HG03097 (cell line): ENCODE measurements around the gene ITPRID1.
"Not testable (repeated sequence)": the region's sequence is repeated elsewhere in the genome, so short reads cannot be mapped to it uniquely, and the experiment has no call there.

Experiments
- ATAC-seq: cut with Tn5 transposase; IDR thresholded peaks from one replicate; pipeline ENCODE4 v1.9.1; 2021; ENCODE audit not compliant: unreplicated experiment, low FRiP score

Gene ITPRID1

DNA sequence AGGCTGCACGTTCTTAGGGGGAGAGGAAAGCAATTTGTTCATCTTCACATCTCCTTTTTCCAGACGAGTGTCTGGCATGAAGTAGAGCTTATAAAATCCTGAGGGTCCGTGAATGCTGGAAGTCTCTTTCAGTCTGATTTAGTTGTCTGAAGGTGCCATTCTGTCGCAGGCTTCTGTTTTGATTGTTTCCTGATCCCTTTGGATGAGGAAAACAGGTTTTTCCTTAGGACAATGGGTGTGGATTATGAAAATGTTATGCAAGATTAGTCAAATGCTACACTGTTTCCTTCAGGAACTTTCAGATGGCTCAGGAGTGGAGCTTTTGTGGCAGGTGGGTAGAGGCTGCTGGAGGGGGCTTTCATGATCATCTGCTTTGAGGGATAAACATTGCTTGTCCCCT lies at the start of gene ITPRID1:
TSS of gene ITPRID1 (plus strand) at position 301 of the 400 bp plus-strand sequence. CDS start 38,935 bp downstream, outside the sequence.
- ATAC-seq = no peak

GRCh38 chr7:31464601-31465000 lies 49.3 kb upstream of the ITPRID1 start:
- ATAC-seq = no peak

DNA sequence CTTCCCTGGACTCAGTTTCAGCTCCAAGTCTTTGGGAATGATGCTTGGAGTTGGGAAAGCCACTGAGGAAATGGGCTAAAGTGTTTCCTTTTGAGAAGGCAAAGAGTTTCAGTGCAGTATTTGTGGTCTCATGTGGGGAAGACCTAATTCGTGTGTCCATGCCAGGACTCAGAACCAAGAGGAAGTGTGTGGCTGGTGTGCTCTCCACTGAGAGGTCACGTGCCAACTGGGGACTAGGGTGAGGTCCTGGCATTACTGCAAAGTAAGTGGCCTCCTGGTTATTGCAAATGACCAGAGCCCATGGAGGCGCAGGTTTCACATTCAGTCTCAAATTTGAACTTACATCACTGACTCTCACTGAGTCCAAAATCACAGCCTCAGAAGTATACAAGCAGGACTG lies 48.6 kb upstream of the ITPRID1 start:
- no peak for ATAC-seq

DNA sequence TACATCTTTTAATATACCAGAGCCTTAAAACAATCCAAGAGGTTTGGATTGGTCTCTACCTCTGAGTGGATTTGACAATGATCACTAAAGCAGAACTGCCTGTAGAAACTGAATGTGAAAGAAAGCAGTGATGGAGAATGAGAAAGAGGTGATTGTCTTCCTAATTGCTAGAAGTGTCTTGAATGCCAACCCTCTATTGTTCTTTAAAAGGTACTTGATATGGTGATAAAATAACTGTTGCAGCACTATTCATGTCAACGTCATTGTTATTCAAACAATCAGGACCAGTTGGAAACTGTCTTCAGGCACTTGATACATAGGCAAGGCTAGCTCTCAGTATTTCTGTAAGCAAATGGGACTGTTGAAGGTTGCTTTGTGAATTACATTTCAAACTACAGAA lies 47.9 kb upstream of the ITPRID1 start:
- no peak for ATAC-seq

- not testable (repeated sequence) for ATAC-seq
These were observed 43.0 kb upstream of the ITPRID1 start for GRCh38 chr7:31470883-31471282.

- no peak for ATAC-seq
These were observed 38.5 kb upstream of the ITPRID1 start for GRCh38 chr7:31475368-31475767.

GRCh38 chr7:31476073-31476745 lies 37.7 kb upstream of the ITPRID1 start:
- ATAC-seq = no peak

DNA sequence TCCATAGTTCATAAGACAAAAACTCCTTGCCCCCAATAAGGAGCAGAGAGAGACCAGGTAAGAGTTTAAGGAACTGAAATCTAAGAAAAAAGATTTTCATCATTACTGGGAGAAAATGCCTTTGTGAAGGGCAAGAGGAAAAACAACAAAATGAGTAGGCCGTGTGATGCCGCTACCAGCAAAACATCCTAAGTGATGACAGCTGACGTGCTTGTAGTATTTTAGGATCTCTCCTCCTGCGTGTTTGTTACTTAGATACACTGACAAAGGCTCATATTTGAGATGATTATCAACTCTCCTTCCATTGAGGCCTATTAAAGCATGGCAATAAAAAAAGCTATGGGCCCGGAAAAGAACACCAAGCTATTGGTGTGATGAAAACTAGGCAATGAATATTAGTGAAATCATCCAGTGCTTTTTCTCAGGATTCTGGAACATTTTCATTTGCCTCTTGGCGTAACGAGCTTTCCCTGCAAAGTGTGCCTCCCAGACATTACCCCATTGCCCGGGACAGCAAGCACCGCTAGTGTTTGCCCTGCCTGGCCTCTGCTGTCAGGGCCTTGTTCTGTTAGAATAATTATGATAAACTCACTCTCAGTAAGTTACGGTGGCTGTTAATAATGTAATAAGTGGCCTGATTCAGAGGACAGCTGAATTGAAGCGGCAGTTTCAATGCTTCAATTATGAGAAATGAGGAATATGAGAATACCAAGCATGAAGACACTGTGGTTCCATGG lies 36.8 kb upstream of the ITPRID1 start:
- ATAC-seq = no peak

GRCh38 chr7:31478018-31478417 lies 35.9 kb upstream of the ITPRID1 start:
- ATAC-seq = no peak

- ATAC-seq = peak; percentile 59
These were observed 35.2 kb upstream of the ITPRID1 start for GRCh38 chr7:31478721-31479120.

- no peak for ATAC-seq
These were observed 26.8 kb upstream of the ITPRID1 start for GRCh38 chr7:31487071-31487470.

- ATAC-seq = no peak
These were observed 26.4 kb upstream of the ITPRID1 start for GRCh38 chr7:31487476-31487875.

DNA sequence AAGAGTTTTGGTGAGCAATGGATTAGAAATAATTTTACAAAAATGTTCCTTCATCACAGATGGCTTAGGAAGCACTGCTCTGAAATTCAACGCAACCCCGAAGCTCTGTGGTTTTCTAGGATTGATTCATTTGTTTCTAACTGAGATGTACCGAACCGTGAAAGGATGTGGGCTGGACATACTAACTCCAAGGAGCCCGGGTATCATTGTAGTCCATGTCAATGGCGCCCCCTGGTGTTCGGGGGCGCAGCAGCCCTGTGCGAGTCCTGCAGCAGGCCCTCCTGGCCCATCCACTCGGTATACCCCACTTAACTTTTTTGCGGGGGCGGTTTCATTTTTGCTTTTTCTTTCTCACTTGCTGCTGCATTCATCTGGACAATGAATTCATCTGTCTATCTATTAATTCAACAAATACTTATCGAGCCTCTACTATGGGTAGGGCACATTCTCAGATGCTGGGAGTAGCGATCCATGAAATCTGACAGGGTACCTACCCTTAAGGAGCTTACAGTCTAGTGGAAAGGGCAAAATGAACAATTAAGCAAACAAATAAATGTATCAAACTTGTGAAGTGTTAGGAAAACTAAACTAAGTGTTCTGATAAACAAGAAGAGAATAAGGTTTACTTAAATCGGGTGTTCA lies 25.2 kb upstream of the ITPRID1 start:
- ATAC-seq = peak; percentile 96

- ATAC-seq = no peak
These were observed 23.0 kb upstream of the ITPRID1 start for GRCh38 chr7:31490796-31491314.

- ATAC-seq = no peak
These were observed 21.8 kb upstream of the ITPRID1 start for GRCh38 chr7:31492086-31492485.

DNA sequence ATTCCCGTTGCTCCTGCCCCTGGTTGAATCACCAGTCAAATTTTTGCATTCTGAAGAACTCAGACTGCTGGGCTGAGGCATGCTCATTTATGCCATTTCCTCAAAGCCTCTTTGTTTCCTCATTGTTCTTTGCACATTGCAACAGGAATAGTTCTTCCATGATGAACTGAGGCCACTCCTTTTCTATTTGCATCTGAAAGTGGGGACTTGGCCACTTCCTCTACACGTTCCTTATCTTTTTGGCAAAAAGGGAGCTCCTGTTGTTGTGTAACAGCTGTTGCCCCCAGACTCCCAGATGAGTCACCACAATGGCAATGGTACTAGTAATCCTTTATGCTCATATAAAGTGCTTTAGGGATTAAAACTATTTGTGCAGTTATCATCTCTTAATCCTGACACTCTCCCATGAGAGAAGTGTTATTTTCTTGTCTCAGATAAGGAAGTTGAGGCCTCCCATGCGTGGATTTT lies 20.1 kb upstream of the ITPRID1 start:
- ATAC-seq = no peak

- ATAC-seq = no peak
These were observed 19.5 kb upstream of the ITPRID1 start for GRCh38 chr7:31494421-31494820.

DNA sequence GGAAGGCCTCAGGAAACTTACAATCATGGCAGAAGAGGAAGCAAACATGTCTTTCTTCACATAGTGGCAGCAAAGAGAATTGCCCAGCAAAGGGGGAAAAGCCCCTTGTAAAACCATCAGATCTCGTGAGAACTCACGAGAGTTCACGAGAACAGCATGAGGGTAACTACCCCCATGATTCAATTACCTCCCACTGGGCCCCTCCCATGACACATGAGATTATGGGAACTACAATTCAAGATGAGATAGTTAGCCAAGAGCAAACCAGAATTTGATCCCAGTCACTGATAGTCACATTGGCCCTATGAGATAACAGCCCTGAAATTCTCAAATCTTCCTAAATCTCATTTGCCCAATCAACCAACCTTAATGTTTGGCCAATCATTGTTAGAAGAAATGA lies 18.2 kb upstream of the ITPRID1 start:
- ATAC-seq = no peak

DNA sequence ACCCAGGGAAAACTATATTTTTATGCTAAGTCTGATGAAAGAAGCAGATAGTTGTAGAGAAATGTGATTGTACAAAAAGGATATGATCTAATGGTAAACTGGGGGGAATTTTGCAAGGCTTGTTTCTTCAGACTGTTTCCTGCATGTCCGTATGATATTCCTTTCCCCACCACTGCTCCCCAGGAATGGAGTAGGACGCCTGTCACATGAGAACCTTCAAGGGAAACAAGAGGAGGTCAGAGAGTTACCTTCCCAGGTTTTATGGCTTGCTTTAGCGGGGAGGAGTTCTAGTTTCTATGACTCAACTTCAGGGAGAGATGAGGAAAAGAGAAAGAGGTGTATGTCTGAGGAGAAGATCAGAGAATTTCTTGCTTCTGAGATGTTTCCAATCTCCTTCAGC lies 16.4 kb upstream of the ITPRID1 start:
- ATAC-seq = no peak

DNA sequence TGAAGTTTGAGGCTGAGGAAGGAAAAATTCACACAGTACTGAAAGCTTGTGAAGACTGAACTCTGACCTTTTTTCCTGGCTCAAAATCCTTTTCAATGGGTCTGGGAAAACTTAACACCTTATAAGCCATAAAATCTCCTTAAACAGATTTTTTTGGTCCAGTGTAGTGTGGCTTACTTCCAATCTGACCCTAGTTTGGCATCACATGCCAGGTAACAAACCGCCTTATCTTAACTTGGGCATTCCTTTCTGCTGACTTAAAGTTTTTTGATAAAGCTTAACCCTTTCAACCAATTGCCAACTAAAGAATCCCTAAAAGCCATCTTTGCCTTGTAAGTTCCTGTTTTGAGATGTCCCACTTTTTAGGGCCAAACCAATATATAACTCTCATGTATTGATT lies 13.2 kb upstream of the ITPRID1 start:
- ATAC-seq = no peak

- no peak for ATAC-seq
These were observed 5.1 kb upstream of the ITPRID1 start for GRCh38 chr7:31508823-31509222.
